RWPE2 (cell line): Measurements from ENCODE around the gene TPD52L2.

Experiments
- ATAC-seq: fragments of 200-7000 bp; cut with Tn5 transposase; 3 replicates; pipeline ENCODE4 v1.9.1; 2021; ENCODE audit warnings: low read depth
- DNase-seq: peaks from one replicate; pipeline ENCODE4 v3.0.0-alpha.2; 2020; ENCODE audit warnings: low spot score
- H3K27ac ChIP-seq: fragments of 450-650 bp; 2 replicates; pipeline ENCODE4 v1.5.1; 2017; ENCODE audit warnings: mild to moderate bottlenecking; ENCODE audit not compliant: poor library complexity, severe bottlenecking
- H3K27me3 ChIP-seq: fragments of 250-450 bp; sonication (Bioruptor Pico); 2 replicates; pipeline ENCODE4 v1.5.1; 2021; ENCODE audit warnings: mild to moderate bottlenecking, moderate library complexity; ENCODE audit not compliant: insufficient read depth, poor library complexity, severe bottlenecking
- H3K36me3 ChIP-seq: fragments of 250-450 bp; sonication (Bioruptor Pico); 2 replicates; pipeline ENCODE4 v1.5.1; 2020; ENCODE audit warnings: low read depth, mild to moderate bottlenecking, moderate library complexity
- H3K4me1 ChIP-seq: fragments of 250-450 bp; sonication (Bioruptor Pico); 2 replicates; pipeline ENCODE4 v1.5.1; 2021; ENCODE audit warnings: mild to moderate bottlenecking, moderate library complexity; ENCODE audit not compliant: insufficient read depth, poor library complexity, severe bottlenecking
- H3K4me3 ChIP-seq: fragments of 250-450 bp; sonication (Bioruptor Pico); 2 replicates; pipeline ENCODE4 v1.5.1; 2021; ENCODE audit warnings: mild to moderate bottlenecking, moderate library complexity; ENCODE audit not compliant: severe bottlenecking
- H3K9me3 ChIP-seq: fragments of 250-450 bp; sonication (Bioruptor Pico); 2 replicates; pipeline ENCODE4 v1.5.1; 2021; ENCODE audit warnings: mild to moderate bottlenecking, moderate library complexity; ENCODE audit not compliant: severe bottlenecking
- CTCF ChIP-seq: fragments of 450-650 bp; IDR thresholded peaks from one replicate; pipeline ENCODE4 v1.5.1; 2017; ENCODE audit warnings: mild to moderate bottlenecking, moderate library complexity; ENCODE audit not compliant: poor library complexity, severe bottlenecking

Gene TPD52L2

GRCh38 chr20:63828124-63828523 is 36.9 kb upstream of the TPD52L2 start:
- Histone ChIP-seq H3K36me3 (no peaks in the 10 kb centered on the region), H3K27me3 (peaks cover 57% of the 10 kb centered on the region), H3K4me3 (no peak overlapping the region), H3K4me1 (peaks cover 4% of the 10 kb centered on the region), H3K9me3 (no peaks in the 10 kb centered on the region), H3K27ac (no peak overlapping the region)
- DNase-seq (no peak), ATAC-seq (no peak)
- no peak for TF ChIP-seq CTCF

GRCh38 chr20:63828545-63828944 is 36.5 kb upstream of the TPD52L2 start:
- DNase-seq = peak; percentile 83
- no peak overlapping the region for H3K4me3 ChIP-seq
- no peak for TF ChIP-seq CTCF
- no peak for ATAC-seq
- peaks cover 4% of the 10 kb centered on the region for H3K4me1 ChIP-seq
- H3K9me3 ChIP-seq = no peaks in the 10 kb centered on the region
- H3K27me3 ChIP-seq = peaks cover 55% of the 10 kb centered on the region
- H3K27ac ChIP-seq = no peak overlapping the region
- H3K36me3 ChIP-seq = no peaks in the 10 kb centered on the region

GRCh38 chr20:63828951-63829350 is 36.1 kb upstream of the TPD52L2 start:
- no peak for TF ChIP-seq CTCF
- ATAC-seq (no peak), DNase-seq (no peak)
- peaks cover 54% of the 10 kb centered on the region for H3K27me3 ChIP-seq
- H3K36me3 ChIP-seq = no peaks in the 10 kb centered on the region
- H3K9me3 ChIP-seq = no peaks in the 10 kb centered on the region
- no peak overlapping the region for H3K4me3 ChIP-seq
- H3K4me1 ChIP-seq = peaks cover 4% of the 10 kb centered on the region
- H3K27ac ChIP-seq = no peak overlapping the region

- H3K4me3 ChIP-seq = no peak overlapping the region
- no peak for DNase-seq
- no peak overlapping the region for H3K27ac ChIP-seq
- no peak for ATAC-seq
- no peaks in the 10 kb centered on the region for H3K36me3 ChIP-seq
- peaks cover 54% of the 10 kb centered on the region for H3K27me3 ChIP-seq
- peaks cover 5% of the 10 kb centered on the region for H3K4me1 ChIP-seq
- H3K9me3 ChIP-seq = no peaks in the 10 kb centered on the region
- no peak for TF ChIP-seq CTCF
Observed at GRCh38 chr20:63829603-63829944, 35.5 kb upstream of the TPD52L2 start.

- Histone ChIP-seq H3K36me3 (no peaks in the 10 kb centered on the region), H3K27ac (no peak overlapping the region), H3K4me1 (peaks cover 7% of the 10 kb centered on the region), H3K4me3 (peak overlapping the region; percentile 60), H3K27me3 (peaks cover 54% of the 10 kb centered on the region), H3K9me3 (no peaks in the 10 kb centered on the region)
- TF ChIP-seq CTCF = no peak
- ATAC-seq (no peak), DNase-seq (peak; percentile 85)
Observed at GRCh38 chr20:63829945-63830835, 34.9 kb upstream of the TPD52L2 start.
